Measurements from ENCODE around the gene GREB1L.

GREB1L gene

DNA sequence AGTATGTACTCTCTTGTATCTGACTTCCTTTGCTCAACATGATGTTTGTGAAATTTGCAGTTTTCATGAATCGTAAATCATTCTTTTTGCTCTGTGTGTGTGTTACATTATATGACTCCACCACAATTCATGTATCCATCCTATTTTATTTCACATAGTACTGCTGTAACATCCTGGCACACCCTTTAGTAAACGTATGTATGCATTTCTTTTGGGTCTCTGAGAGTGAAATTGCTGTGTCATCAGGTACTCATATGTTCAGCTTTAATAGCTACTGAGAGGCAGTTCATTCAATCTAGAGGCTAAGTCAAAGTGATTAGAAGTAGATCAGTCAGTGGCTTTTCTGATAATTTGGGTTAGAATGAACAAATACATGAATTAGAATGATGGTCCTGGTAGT is 239.7 kb downstream of the GREB1L start:
- H3K4me1 ChIP-seq = no peaks in the 10 kb centered on the region
- no peaks in the 10 kb centered on the region for H3K9me3 ChIP-seq
- H3K4me3 ChIP-seq (ENCODE audit: low read depth, low read length) = no peak overlapping the region
- no peaks in the 10 kb centered on the region for H3K27me3 ChIP-seq
- H3K36me3 ChIP-seq = no peaks in the 10 kb centered on the region
- DNase-seq = no peak
- TF ChIP-seq, protein P1, sequence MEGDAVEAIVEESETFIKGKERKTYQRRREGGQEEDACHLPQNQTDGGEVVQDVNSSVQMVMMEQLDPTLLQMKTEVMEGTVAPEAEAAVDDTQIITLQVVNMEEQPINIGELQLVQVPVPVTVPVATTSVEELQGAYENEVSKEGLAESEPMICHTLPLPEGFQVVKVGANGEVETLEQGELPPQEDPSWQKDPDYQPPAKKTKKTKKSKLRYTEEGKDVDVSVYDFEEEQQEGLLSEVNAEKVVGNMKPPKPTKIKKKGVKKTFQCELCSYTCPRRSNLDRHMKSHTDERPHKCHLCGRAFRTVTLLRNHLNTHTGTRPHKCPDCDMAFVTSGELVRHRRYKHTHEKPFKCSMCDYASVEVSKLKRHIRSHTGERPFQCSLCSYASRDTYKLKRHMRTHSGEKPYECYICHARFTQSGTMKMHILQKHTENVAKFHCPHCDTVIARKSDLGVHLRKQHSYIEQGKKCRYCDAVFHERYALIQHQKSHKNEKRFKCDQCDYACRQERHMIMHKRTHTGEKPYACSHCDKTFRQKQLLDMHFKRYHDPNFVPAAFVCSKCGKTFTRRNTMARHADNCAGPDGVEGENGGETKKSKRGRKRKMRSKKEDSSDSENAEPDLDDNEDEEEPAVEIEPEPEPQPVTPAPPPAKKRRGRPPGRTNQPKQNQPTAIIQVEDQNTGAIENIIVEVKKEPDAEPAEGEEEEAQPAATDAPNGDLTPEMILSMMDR (IDR thresholded peaks at IDR 0.05; ENCODE audit: low read depth, low read length) = no peak

DNA sequence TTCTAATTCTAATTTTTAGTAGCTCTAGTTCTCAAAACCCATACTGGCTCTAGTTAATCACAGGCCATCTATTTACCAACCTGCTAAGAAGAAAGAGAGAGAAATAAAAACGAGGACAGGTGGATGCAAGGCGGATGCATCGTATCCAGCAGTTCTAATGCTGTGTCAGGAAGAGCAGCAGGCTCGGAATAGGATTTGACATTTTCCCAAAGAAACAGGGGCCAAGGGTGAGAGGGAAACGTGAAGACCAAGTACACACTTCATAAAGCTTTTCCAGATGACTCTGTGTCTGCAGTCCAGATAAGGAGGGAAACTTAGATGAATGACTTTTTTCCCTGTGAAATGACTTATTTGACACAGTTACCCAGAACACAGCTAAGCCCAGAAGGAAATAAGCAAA is 241.0 kb downstream of the GREB1L start:
- Histone ChIP-seq H3K27me3 (no peaks in the 10 kb centered on the region), H3K4me1 (no peaks in the 10 kb centered on the region), H3K36me3 (no peaks in the 10 kb centered on the region), H3K9me3 (no peaks in the 10 kb centered on the region), H3K4me3 (ENCODE audit: low read depth, low read length) (no peak overlapping the region)
- TF ChIP-seq, protein P1 (IDR thresholded peaks at IDR 0.05; ENCODE audit: low read depth, low read length) = no peak
- DNase-seq = no peak

DNA sequence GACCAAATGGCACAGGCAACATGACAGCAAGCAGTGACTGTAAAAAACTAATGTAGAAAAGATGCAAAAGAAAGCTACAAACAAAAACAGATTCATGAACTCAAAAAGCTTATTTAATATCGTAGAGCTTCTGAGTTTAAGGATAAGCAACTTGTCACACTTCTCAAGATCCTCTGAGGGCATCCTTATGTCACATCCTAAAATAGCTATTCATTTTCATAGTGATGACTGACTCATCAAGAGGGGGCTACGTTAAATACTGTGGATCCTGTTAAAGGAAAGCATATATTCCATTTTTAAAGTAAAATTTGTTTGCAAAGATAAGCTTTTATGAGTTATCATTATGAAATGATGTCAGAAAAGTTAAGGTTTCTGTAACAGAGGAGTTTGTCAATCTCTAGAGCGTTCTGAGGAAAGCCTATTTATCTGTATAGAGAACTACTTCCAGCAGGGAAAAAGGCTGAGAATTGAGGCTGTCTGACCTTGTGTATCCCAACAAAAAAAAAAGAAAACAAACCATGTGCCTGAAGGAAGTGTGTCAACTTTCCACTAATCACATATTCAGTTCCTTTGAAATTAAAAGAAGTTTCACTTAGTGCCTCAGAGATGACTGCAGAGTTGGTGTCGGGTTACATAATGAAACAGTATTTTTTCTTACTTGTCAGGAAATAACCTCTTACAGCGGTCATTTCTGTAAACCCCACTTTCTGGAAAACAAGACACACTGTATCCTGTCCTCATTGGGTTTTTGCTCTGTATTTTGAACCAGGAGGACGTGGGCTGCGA is 243.0 kb downstream of the GREB1L start:
- no peak overlapping the region for H3K4me3 ChIP-seq (ENCODE audit: low read depth, low read length)
- no peaks in the 10 kb centered on the region for H3K27me3 ChIP-seq
- TF ChIP-seq, protein P1 (IDR thresholded peaks at IDR 0.05; ENCODE audit: low read depth, low read length) = no peak
- no peaks in the 10 kb centered on the region for H3K9me3 ChIP-seq
- H3K36me3 ChIP-seq = no peaks in the 10 kb centered on the region
- no peak for DNase-seq
- no peaks in the 10 kb centered on the region for H3K4me1 ChIP-seq

DNA sequence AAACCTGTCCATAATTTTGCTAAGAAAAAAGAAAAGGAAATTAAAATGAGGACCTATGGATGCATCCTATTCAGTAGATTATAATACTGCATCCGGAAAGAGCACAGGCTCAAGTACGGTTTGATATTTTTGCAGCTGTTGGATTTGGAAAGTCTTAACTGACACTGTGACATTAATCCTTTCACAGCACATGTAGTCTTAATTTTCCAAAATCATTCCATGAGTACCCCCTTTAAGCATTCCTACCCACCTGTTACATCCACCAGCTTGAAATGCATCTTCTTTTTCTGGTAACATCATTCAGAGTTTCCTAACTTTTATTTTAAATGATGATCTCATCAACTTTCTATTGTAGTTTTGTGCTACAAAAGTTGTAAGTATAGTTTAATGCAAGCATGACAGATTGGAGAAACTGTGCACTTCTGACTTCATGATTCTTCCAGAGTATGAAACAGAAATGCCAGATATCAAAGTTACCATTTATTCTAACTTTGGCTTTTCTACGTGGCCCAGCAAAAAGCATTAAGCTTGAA is 244.9 kb downstream of the GREB1L start:
- no peak for DNase-seq
- Histone ChIP-seq H3K27me3 (no peaks in the 10 kb centered on the region), H3K36me3 (no peaks in the 10 kb centered on the region), H3K4me1 (no peaks in the 10 kb centered on the region), H3K9me3 (no peaks in the 10 kb centered on the region), H3K4me3 (ENCODE audit: low read depth, low read length) (no peak overlapping the region)
- TF ChIP-seq, protein P1 (IDR thresholded peaks at IDR 0.05; ENCODE audit: low read depth, low read length) = no peak

DNA sequence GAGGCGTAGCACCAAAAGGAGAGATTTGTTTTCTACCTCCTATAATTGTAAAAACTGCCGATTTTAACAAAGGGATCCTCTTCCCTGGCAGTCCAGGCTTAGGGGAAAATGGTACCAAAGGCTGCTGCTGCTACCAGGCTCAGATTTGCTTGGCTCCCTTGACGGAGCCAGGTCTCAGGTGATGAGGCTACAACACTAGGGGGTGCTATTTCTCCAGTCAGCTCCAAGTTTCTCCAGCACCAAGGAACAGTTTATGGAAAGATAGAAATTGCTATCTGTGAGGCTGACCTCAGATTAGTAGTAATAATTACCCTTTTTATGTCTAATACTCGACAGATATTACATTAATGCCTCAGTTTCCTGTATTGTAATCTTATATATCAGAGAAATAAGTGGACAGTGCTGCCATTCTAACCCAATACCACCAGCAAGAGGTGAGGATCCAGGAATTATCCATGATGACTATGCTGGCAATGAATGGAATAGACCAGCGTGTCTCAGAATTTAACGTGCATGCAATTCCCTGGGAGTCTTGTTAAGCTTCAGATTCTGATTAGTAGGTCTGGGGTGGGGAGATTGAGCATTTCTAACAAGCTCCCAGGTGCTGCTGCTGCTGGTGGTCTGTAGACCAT is 247.2 kb downstream of the GREB1L start:
- H3K9me3 ChIP-seq = no peaks in the 10 kb centered on the region
- TF ChIP-seq, protein P1 (IDR thresholded peaks at IDR 0.05; ENCODE audit: low read depth, low read length) = peak; percentile 79

More for the DNA sequence above, 247.2 kb downstream of the GREB1L start:
- no peaks in the 10 kb centered on the region for H3K4me1 ChIP-seq
- H3K27me3 ChIP-seq = no peaks in the 10 kb centered on the region
- DNase-seq = peak; percentile 41
- H3K36me3 ChIP-seq = no peaks in the 10 kb centered on the region
- no peak overlapping the region for H3K4me3 ChIP-seq (ENCODE audit: low read depth, low read length)

Measured in BE2C (cell line).